GM18511 (cell line): ENCODE measurements around the gene EPHB2.

Source experiments
- ATAC-seq: cut with Tn5 transposase; IDR thresholded peaks from one replicate; pipeline ENCODE4 v1.9.1; 2021; ENCODE audit warnings: mild to moderate bottlenecking, moderate library complexity; ENCODE audit not compliant: unreplicated experiment

Gene EPHB2

GRCh38 chr1:22721122-22721873, 10.7 kb downstream of the EPHB2 start:
- no peak for ATAC-seq

GRCh38 chr1:22722901-22723550, 12.4 kb downstream of the EPHB2 start:
- no peak for ATAC-seq

GRCh38 chr1:22727873-22728272, 17.2 kb downstream of the EPHB2 start:
- no peak for ATAC-seq

GRCh38 chr1:22728751-22729399, 18.2 kb downstream of the EPHB2 start:
- no peak for ATAC-seq

GRCh38 chr1:22729400-22729773, 18.7 kb downstream of the EPHB2 start:
- no peak for ATAC-seq

GRCh38 chr1:22729912-22730311, 19.3 kb downstream of the EPHB2 start:
- ATAC-seq, result no peak

GRCh38 chr1:22731924-22732720, 21.5 kb downstream of the EPHB2 start:
- ATAC-seq, result no peak

- ATAC-seq, result no peak
Observed at GRCh38 chr1:22733643-22734042, 23.0 kb downstream of the EPHB2 start.

- ATAC-seq, result no peak
Observed at GRCh38 chr1:22736501-22737080, 26.0 kb downstream of the EPHB2 start.

- ATAC-seq, result no peak
Observed at GRCh38 chr1:22737374-22738068, 26.9 kb downstream of the EPHB2 start.

- no peak for ATAC-seq
Observed at GRCh38 chr1:22738069-22738435, 27.4 kb downstream of the EPHB2 start.

GRCh38 chr1:22738522-22738921, 27.9 kb downstream of the EPHB2 start:
- ATAC-seq, result no peak

GRCh38 chr1:22739648-22740385, 29.2 kb downstream of the EPHB2 start:
- no peak for ATAC-seq

- no peak for ATAC-seq
Observed at GRCh38 chr1:22741118-22741517, 30.5 kb downstream of the EPHB2 start.

- no peak for ATAC-seq
Observed at GRCh38 chr1:22745669-22746585, 35.3 kb downstream of the EPHB2 start.

- ATAC-seq, result no peak
Observed at GRCh38 chr1:22747021-22747734, 36.5 kb downstream of the EPHB2 start.

GRCh38 chr1:22747735-22748073, 37.1 kb downstream of the EPHB2 start:
- no peak for ATAC-seq

- no peak for ATAC-seq
Observed at GRCh38 chr1:22749503-22749902, 38.9 kb downstream of the EPHB2 start.
